ENCODE data around the gene HIVEP2. TPM values are rescaled to one million over a fixed set of nuclear protein-coding genes. Genes with fewer than 3 reads are reported as not detected.

The HIVEP2 gene
- total and polyA plus RNA-seq, 10 donors: 2.5 to 41.3 (median 30.3) TPM

GRCh38 chr6:142914369-142914768 lies 30.6 kb downstream of the HIVEP2 start:
- H3K4me1 ChIP-seq: peaks cover 0 to 78% (median 32%) of the 10 kb centered on the region in 6 donors
- H3K4me3 ChIP-seq: no peak overlapping the region
- no peaks in the 10 kb centered on the region for H3K36me3 ChIP-seq
- DNase-seq: no peak
- WGBS, 5 donors: 75 to 93% (median 83%) methylated on average over 2 of the region's 2 CpGs
- intact Hi-C loops (cut with DNase I; ENCODE audit: low total_unique reads): no loop called here
- TF ChIP-seq, protein P1, sequence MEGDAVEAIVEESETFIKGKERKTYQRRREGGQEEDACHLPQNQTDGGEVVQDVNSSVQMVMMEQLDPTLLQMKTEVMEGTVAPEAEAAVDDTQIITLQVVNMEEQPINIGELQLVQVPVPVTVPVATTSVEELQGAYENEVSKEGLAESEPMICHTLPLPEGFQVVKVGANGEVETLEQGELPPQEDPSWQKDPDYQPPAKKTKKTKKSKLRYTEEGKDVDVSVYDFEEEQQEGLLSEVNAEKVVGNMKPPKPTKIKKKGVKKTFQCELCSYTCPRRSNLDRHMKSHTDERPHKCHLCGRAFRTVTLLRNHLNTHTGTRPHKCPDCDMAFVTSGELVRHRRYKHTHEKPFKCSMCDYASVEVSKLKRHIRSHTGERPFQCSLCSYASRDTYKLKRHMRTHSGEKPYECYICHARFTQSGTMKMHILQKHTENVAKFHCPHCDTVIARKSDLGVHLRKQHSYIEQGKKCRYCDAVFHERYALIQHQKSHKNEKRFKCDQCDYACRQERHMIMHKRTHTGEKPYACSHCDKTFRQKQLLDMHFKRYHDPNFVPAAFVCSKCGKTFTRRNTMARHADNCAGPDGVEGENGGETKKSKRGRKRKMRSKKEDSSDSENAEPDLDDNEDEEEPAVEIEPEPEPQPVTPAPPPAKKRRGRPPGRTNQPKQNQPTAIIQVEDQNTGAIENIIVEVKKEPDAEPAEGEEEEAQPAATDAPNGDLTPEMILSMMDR (IDR thresholded peaks at IDR 0.05 in 8 of 11, conservative IDR thresholded peaks at IDR 0.05 in 3 of 11): no peak
- TF ChIP-seq POLR2AphosphoS5 (IDR thresholded peaks at IDR 0.05) (no peak), POLR2A (IDR thresholded peaks at IDR 0.05) (no peak)
- peak overlapping the region in 6 of 8 donors; percentile 77 to 90 (median 82) for H3K27ac ChIP-seq
- H3K27me3 ChIP-seq (replicated peaks in 1 of 7): no peaks in the 10 kb centered on the region
- no peaks in the 10 kb centered on the region for H3K9me3 ChIP-seq

DNA sequence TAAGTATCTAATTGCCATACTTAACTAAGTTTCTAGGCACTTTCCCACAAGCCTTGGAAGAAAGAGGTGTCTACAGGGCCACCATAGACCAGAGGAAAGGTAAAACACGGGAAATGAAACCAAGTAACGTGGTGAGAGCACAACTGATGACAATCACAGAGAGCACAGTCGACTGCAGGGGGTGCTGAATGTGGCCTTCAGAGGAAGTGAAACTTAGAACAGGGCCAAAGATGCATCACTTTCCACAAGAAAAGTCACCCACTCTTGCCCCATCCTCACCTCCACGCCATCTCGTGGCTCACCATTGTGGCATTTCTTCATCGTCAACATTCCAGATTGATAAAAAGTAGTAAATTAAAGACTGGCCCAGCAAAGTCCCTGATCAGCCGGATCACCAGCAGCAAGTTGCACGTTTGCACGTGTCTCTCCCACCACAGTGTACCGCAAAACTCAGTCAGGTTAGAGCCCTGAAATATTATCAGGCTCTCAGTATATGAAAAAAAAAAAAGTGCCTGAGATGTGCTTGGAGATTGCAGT lies 31.4 kb downstream of the HIVEP2 start:
- no peaks in the 10 kb centered on the region for H3K9me3 ChIP-seq
- intact Hi-C loops (cut with DNase I; ENCODE audit: low total_unique reads): no loop called here
- no peaks in the 10 kb centered on the region for H3K36me3 ChIP-seq
- peaks cover 0 to 74% (median 24%) of the 10 kb centered on the region in 6 donors for H3K4me1 ChIP-seq
- no peaks in the 10 kb centered on the region for H3K27me3 ChIP-seq (replicated peaks in 1 of 7)
- DNase-seq: peak; percentile 86
- WGBS, 5 donors: 42 to 65% (median 57%) methylated on average over 10 of the region's 10 CpGs
- H3K4me3 ChIP-seq: peak overlapping the region in 1 of 8 donors; percentile 30
- no peak for TF ChIP-seq POLR2A (IDR thresholded peaks at IDR 0.05)
- peak in 1 of 3 donors; percentile 74 for TF ChIP-seq POLR2AphosphoS5 (IDR thresholded peaks at IDR 0.05)
- TF ChIP-seq, protein P1 (IDR thresholded peaks at IDR 0.05 in 8 of 11, conservative IDR thresholded peaks at IDR 0.05 in 3 of 11): peak in 8 of 11 experiments; percentile 9 to 55 (median 30)
- peak overlapping the region; percentile 44 to 90 (median 79) for H3K27ac ChIP-seq

GRCh38 chr6:142913036-142913510 lies 31.9 kb downstream of the HIVEP2 start:
- H3K4me3 ChIP-seq: peak overlapping the region in 1 of 8 donors; percentile 30
- no peaks in the 10 kb centered on the region for H3K27me3 ChIP-seq (replicated peaks in 1 of 7)
- H3K9me3 ChIP-seq: no peaks in the 10 kb centered on the region
- TF ChIP-seq POLR2A (IDR thresholded peaks at IDR 0.05) (no peak), POLR2AphosphoS5 (IDR thresholded peaks at IDR 0.05) (no peak)
- TF ChIP-seq, protein P1 (IDR thresholded peaks at IDR 0.05 in 8 of 11, conservative IDR thresholded peaks at IDR 0.05 in 3 of 11): no peak
- DNase-seq: no peak
- H3K27ac ChIP-seq: peak overlapping the region; percentile 44 to 90 (median 79)
- H3K4me1 ChIP-seq: peaks cover 0 to 72% (median 22%) of the 10 kb centered on the region in 6 donors
- no peaks in the 10 kb centered on the region for H3K36me3 ChIP-seq
- 42 to 65% (median 52%) methylated on average over 5 of the region's 5 CpGs for WGBS, 5 donors
- intact Hi-C loops (cut with DNase I; ENCODE audit: low total_unique reads): no loop called here

DNA sequence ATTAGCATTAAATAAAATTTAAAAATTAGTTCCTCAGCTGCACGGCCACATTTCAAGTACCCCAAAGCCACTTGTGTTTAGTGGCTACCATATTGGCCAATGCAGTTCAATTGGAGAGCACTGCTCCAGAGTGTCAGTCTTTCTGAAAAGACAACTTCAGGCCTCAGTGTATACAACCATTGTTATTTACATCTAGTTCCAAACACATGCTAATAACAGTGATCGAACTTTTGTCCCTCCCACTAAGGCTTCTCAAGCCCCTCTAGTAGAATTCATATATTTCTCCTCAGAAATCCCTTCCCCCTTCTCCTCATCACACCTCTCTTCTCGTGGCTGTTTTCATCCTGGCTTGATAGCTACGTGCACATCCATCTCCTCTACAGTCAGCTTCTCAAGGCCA lies 32.9 kb downstream of the HIVEP2 start:
- WGBS, 5 donors: 86 to 94% (median 90%) methylated on average over 4 of the region's 4 CpGs
- TF ChIP-seq, protein P1 (IDR thresholded peaks at IDR 0.05 in 8 of 11, conservative IDR thresholded peaks at IDR 0.05 in 3 of 11): no peak
- TF ChIP-seq POLR2AphosphoS5 (IDR thresholded peaks at IDR 0.05) (no peak), POLR2A (IDR thresholded peaks at IDR 0.05) (no peak)
- no peaks in the 10 kb centered on the region for H3K9me3 ChIP-seq
- peak overlapping the region in 5 of 8 donors; percentile 77 to 90 (median 84) for H3K27ac ChIP-seq
- no peaks in the 10 kb centered on the region for H3K27me3 ChIP-seq (replicated peaks in 1 of 7)
- H3K4me3 ChIP-seq: no peak overlapping the region
- H3K36me3 ChIP-seq: no peaks in the 10 kb centered on the region
- DNase-seq: no peak
- intact Hi-C loops (cut with DNase I; ENCODE audit: low total_unique reads): no loop called here
- H3K4me1 ChIP-seq: peaks cover 0 to 81% (median 22%) of the 10 kb centered on the region in 6 donors
